GM10266 (cell line): ENCODE measurements around the gene EDC3.
A peak's percentile ranks its signal among the peaks of the same experiment; 100 is the strongest.
"Not testable (repeated sequence)": the region's sequence is repeated elsewhere in the genome, so short reads cannot be mapped to it uniquely, and the experiment has no call there.

Experiments
- DNase-seq: peaks from one replicate; pipeline ENCODE4 v3.0.0; 2012; ENCODE audit errors: extremely low spot score
- TF ChIP-seq, protein P1 (sequence below): IDR thresholded peaks from 2 replicates; pipeline ENCODE4 v1.5.1; 2012; ENCODE audit warnings: mild to moderate bottlenecking, low read depth; ENCODE audit not compliant: control insufficient read depth, insufficient read depth; ENCODE audit errors: missing control alignments

The EDC3 gene

GRCh38 chr15:74635228-74635627 is 60.6 kb downstream of the EDC3 start:
- peak; percentile 74 for DNase-seq
- TF ChIP-seq, protein P1, sequence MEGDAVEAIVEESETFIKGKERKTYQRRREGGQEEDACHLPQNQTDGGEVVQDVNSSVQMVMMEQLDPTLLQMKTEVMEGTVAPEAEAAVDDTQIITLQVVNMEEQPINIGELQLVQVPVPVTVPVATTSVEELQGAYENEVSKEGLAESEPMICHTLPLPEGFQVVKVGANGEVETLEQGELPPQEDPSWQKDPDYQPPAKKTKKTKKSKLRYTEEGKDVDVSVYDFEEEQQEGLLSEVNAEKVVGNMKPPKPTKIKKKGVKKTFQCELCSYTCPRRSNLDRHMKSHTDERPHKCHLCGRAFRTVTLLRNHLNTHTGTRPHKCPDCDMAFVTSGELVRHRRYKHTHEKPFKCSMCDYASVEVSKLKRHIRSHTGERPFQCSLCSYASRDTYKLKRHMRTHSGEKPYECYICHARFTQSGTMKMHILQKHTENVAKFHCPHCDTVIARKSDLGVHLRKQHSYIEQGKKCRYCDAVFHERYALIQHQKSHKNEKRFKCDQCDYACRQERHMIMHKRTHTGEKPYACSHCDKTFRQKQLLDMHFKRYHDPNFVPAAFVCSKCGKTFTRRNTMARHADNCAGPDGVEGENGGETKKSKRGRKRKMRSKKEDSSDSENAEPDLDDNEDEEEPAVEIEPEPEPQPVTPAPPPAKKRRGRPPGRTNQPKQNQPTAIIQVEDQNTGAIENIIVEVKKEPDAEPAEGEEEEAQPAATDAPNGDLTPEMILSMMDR: peak; percentile 92

DNA sequence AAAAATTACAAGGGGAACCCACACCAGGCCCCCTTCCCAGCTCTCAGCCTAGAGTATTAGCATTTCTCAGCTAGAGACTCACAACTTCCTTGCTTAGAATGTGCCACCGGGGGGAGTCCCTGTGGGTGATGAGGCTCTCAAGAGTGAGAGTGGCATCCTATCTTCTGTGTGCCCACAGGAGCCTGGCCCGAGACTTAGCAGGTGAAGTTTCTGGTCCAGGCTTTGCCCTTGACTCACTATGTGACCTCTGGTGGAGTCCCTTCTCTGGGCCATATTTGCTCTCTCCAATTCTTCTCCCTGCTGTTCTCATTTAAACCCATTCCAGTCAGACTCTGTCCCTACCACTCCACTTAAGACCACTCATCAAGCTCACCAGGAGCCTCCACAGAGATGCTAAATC is 62.0 kb downstream of the EDC3 start:
- DNase-seq: no peak
- TF ChIP-seq, protein P1: no peak

DNA sequence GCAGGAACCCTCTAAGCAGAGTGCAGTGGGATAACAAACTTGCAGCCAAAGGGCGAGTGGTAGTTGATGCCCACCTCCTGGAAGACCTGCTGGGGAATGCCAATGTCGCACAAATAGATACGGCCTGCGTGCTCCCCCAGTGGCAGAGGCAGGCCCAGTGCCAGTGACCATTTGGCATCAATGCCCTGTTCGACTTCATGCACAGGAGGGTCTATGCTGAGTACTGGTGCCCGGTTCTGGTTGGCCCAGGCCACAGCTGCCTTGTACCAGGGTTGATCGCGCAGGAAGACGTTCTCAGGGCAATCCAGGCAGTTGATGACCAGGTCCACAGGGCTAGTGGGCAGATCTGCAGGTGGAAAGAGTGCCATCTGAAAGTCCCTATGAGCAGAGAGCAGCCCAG is 63.2 kb downstream of the EDC3 start:
- TF ChIP-seq, protein P1: no peak
- no peak for DNase-seq

DNA sequence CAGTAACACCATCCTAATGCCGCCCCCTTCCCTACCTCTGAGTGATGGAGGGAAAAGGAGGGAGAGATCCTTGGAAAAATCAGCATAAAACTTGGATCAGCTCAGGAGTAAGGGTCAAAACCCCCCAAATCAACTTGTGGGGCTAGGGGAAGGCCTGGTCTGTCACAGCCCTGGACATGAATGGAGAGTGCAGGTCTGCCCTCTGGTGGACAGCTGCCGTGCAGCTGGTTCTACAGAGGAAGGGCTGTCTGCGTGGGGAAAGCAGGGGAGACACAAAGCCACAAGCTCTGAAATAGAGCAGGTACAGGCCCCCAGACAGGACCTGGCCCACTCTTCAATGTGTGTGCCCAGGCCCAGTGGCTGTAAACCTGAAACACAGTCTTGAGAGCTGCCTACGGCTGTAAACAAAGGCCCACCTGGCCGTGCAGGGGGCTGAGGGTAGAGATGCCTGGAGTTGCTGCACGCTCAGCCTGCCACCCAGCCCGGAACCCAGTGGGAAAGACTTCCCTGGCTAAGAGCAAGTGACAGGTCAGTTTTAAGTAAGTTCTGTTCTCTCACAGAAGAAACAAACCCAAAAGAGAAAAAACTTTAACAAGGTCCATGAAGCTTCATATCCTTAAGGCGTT is 63.8 kb downstream of the EDC3 start:
- TF ChIP-seq, protein P1: peak; percentile 91
- DNase-seq: peak; percentile 78

GRCh38 chr15:74631408-74631807 is 64.4 kb downstream of the EDC3 start:
- no peak for DNase-seq
- TF ChIP-seq, protein P1: no peak

DNA sequence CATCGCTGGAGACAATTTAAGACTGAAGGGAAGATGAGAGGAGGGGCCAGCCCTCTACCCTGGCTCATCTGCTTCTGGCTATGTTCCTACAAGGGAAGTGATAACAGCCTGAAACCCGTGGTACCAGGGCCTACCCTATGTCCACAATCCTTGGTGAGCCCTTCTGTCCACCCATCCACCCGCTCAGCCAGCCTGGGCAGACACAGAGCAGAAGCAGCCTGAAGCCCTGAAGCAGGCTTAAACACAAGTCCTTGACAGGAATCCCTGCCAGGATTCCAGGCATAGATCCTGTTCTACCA is 64.8 kb downstream of the EDC3 start:
- TF ChIP-seq, protein P1: no peak
- no peak for DNase-seq

DNA sequence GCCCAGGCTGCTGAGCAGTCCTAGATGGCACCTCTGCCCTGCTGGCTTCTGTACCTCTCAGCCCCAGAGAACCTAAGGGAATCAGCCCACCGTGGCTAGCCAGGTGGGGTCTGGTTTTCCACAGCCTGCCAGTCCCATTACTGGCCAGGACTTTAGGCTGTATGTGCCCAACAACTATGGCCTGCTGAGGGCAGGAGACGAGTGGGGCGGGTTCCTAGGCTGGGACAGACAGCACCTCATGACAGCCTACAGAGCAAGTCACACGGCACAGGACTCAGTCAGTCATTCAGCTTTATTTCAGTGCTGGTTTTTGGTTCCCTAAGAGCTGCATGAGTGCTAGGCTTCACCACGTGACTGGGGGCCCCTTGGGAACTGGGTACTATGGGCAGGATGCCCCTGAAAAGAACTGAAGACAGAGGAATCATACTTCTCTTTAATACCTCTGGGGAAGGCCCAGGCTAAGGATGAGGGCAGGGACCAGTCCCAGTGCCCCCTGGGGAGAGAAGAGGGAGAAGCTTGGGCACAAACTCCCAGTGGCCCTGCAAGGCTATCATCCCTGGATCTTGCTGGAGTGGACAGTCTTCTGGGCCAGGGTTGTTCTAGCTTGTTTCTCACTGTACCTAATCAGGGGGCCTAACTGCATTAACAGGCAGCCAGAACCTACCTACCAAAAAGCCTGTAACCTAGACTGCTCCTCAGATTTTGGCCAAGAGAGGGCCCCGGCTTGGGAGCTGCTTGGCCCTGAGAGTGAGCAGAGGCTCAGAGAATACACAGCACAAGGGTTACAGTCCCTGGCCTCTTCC is 65.3 kb downstream of the EDC3 start:
- DNase-seq: no peak
- TF ChIP-seq, protein P1: no peak

DNA sequence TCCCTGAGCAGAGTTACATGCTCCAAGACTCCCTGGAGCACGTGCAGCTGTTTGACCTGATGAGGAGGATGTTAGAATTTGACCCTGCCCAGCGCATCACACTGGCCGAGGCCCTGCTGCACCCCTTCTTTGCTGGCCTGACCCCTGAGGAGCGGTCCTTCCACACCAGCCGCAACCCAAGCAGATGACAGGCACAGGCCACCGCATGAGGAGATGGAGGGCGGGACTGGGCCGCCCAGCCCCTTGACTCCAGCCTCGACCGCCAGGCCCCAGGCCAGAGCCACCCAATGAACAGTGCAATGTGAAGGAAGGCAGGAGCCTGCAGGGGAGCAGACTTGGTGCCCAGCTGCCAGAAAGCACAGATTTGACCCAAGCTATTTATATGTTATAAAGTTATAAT is 66.1 kb downstream of the EDC3 start:
- not testable (repeated sequence) for DNase-seq
